DMS 273 treated with DMSO at 0.1 percent for 48 hours (cell line): ENCODE results near the gene PRMT1.

Experiments
- DNase-seq: peaks from one replicate; lab custom pipeline; 2025; lab: John Stamatoyannopoulos, UW

Gene PRMT1

DNA sequence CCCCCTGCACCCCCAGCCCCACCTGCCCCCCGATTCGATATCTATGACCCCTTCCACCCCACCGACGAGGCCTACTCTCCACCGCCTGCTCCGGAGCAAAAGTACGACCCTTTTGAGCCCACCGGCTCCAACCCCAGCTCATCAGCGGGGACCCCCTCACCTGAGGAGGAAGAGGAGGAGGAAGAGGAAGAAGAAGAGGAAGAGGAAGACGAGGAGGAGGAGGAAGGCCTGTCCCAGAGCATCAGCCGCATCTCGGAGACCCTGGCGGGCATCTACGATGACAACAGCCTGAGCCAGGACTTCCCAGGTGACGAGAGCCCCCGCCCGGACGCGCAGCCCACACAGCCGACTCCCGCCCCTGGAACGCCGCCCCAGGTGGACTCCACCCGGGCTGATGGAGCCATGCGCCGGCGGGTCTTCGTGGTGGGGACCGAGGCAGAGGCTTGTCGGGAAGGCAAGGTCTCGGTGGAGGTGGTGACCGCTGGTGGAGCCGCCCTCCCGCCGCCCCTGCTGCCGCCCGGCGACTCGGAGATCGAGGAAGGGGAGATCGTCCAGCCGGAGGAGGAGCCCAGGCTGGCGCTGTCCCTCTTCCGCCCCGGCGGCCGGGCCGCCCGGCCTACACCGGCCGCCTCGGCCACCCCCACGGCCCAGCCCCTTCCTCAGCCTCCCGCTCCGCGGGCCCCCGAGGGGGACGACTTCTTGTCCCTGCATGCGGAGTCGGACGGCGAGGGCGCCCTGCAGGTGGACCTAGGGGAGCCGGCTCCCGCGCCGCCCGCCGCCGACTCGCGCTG lies 25.8 kb upstream of the PRMT1 start:
- no peak for DNase-seq

- no peak for DNase-seq
Observed at GRCh38 chr19:49651820-49652550, 25.1 kb upstream of the PRMT1 start.

DNA sequence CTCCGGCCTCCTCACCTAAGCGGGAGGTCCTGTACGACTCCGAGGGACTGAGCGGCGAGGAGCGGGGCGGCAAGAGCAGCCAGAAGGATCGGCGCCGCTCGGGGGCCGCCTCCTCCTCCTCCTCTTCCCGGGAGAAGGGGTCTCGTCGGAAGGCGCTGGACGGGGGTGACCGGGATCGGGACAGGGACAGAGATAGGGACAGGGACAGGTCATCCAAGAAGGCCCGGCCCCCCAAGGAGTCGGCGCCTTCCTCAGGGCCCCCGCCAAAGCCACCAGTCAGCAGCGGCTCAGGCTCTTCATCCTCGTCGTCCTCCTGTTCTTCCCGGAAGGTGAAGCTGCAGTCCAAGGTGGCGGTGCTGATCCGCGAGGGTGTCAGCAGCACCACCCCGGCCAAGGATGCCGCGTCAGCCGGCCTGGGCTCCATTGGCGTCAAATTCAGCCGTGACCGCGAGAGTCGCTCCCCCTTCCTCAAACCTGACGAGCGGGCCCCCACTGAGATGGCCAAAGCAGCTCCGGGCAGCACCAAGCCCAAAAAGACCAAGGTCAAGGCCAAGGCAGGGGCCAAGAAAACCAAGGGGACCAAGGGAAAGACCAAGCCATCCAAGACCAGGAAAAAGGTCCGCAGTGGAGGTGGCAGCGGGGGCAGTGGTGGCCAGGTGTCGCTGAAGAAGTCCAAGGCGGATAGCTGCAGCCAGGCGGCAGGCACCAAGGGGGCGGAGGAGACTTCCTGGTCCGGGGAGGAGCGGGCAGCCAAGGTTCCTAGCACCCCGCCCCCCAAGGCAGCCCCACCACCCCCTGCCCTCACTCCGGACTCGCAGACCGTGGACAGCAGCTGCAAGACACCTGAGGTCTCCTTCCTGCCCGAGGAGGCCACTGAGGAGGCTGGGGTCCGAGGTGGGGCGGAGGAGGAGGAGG lies 24.3 kb upstream of the PRMT1 start:
- DNase-seq, result no peak

DNA sequence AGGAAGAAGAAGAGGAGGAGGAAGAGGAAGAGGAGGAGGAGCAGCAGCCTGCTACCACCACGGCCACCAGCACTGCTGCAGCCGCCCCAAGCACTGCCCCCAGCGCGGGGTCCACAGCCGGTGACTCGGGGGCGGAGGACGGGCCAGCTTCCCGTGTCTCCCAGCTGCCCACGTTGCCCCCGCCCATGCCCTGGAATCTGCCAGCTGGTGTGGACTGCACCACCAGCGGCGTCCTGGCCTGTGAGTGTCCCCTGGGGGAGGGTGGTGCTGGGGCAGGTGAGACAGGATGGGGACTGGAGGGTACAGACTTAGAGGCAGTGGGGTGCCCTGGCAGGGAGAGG lies 23.6 kb upstream of the PRMT1 start:
- no peak for DNase-seq

GRCh38 chr19:49654581-49654980 lies 22.5 kb upstream of the PRMT1 start:
- DNase-seq, result no peak

DNA sequence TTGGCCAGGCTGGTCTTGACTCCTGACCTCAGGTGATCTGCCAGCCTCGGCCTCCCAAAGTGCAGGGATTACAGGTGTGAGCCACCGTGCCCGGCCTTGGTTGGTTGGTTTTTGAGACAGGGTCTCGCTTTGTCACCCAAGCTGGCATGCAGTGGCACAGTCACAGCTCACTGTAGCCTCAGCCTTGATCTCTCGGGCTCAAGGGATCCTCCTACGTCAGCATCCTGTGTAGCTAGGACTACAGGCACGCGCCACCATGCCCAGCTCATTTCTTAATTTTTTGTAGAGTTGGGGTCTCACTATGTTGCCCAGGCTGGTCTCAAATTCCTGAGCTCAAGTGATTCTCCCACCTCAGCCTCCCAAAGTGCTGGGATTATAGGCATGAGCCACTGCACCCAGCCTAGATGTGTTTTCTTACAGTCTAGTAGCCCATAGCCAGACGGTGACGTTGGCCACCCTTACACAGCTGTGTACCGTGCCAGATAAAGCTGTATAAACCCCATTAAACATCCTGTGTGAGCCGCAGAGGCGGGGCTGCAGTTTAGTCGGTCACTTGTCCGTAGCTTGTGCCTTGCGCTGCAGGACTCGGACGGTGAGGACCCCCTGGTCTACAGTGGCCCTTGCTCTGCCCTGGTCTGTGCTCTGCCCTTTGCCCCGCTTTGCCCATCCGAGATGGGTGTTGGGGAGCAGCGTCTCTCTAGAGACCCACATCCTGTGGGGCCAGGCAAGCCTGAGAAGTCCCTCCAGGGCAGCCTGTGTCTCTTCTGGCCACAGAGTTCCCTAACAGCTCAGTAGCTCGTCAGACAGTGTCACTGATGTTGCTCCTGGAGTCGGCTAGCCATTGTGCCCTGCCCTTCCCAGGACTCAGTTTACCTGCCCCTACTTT lies 21.3 kb upstream of the PRMT1 start:
- no peak for DNase-seq

- DNase-seq, result no peak
Observed at GRCh38 chr19:49656456-49657109, 20.5 kb upstream of the PRMT1 start.

DNA sequence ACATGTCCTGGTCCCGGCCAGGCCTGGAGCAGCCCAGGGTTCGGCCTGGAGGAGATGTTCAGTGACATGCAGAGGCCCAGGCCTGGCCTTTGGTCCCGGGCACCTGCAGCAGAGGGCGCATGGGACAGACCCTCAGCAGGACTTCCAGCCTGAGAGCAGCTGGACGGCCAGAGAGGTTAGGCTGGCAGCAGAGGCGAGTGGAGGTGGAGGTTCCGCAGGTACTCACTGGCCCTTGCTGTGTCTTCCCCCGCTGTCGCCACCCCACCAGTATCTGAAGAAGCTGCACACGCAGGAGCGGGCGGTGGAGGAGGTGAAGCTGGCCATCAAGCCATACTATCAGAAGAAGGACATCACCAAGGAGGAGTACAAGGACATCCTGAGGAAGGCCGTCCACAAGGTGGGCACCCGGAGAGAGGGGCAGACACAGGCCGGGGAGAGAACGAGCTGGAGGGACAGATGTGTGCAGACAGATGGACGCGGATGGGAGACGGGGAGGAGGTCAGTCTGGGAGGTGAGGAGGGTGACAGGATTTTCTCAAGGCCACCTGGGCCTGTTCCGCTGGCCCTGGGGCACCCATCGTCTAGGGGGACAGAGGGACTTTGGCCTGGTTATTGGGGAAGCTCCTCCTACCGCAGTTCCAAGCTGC lies 19.5 kb upstream of the PRMT1 start:
- no peak for DNase-seq

- no peak for DNase-seq
Observed at GRCh38 chr19:49658139-49658517, 18.9 kb upstream of the PRMT1 start.

DNA sequence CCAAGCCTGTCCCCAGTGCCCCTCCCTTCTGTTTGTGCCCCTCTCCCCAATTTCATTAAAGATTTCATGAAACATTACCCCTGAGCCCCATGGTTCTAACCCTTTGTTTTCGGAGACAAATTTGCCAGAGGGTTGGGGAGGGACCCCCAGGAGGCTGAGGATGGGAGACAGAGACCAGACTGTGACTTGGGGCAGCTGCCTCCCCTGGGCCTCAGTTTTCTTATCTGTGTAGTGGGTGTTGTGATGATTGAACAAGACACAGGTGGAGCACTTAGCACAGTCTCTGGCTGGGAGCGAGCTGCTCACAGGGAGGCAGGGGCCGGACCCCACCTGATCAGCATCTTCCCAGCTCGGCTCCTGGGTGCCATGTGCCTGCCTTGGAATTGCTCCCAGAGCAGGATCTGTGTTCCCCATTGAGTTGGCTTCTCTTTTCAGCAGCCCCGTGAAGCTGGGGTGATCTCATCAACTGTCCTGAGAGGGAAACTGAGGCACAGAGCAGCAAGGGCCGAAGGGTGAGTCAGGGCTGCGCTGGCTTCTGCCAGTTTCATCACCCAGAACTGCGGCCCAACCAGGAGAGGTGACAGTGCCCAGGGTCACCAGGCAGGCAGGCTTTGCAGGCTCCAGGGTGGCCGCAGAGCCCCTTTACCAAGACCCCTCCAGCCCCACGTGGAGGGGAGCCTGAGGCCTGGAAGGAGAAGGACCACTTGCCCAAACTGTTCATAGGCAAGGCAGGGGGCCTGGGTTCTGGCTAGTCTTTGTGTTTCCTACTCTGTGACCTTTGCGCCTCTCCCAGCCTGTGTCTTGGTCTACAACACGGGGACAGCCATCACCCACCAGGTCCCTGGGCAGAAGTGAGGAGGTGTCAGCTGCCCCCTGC lies 18.3 kb upstream of the PRMT1 start:
- no peak for DNase-seq

DNA sequence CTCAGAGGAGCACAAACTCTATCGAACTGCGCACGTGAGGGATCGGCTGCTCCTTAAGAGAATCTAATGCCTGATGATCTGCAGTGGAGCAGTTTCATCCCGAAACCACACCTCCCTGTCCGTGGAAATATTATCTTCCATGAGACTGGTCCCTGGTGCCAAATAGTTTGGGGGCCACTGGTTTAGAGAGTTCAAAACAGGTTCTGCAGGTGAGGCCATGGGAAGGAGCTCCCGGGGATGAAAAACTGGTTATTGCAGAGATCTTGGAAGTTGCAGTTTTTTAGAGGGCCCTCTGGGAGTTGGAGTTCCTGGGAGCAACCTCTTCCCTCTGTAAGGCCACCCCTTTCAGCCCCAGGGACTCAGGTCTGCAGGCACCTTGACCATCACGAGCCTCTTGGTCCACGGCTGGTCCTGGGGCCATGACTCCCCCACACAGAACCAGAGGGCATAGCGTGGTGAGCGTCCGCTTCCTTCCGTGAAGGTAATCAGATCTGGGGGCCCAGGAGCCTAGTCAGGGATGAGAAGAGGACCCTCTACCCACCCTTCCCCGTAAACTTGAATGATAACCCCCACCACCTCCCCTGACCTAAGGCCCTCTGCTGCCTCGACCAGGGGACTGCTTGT lies 16.6 kb upstream of the PRMT1 start:
- DNase-seq, result no peak

GRCh38 chr19:49662011-49662410 lies 15.1 kb upstream of the PRMT1 start:
- DNase-seq, result no peak

GRCh38 chr19:49663224-49663623 lies 13.8 kb upstream of the PRMT1 start:
- DNase-seq, result no peak

DNA sequence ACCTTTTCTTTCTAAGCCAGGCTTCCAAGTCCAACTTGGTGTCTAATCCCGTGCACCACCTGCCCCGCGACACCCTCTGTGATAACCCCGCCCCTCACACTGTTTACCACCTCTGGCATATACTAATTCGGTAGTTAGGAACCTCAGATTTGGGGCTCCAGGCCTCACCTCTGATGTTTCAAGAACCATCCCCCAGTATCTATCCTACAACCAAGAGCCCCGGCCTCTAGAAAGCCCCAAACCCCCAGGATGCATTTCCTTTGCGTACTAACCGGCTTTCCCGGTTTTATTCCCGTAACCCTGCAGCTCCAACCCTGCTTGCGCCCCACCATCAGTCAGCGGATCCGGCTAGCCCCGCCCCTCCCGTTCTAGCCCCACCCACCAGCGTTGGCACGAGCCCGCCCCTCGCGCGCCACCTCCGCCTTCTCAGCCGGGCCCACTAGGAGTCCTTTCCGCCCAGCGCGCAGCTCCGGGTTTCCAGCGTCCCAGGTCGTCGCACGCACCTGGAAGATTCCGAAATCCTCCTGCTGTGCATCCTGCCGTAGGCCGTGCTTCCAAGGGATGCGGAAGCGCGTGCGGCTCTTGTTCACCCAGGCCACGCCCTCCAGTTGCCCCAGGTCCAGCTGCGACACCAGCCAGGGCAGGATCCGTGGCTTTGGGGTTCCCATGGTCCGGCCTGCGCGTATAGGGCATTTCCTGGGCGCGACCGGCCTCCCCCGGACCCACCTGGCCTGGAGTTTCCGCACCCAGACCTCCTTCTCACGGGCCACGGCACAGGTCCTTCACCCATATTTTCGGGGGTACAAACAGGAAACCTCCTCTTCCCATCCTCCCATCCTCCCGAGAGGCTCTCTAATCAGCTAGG lies 12.7 kb upstream of the PRMT1 start:
- peak; percentile 63 for DNase-seq

- no peak for DNase-seq
Observed at GRCh38 chr19:49665036-49665350, 12.1 kb upstream of the PRMT1 start.

- peak; percentile 88 for DNase-seq
Observed at GRCh38 chr19:49665351-49666119, 11.5 kb upstream of the PRMT1 start, which contains the start of the genes BCL2L12 and IRF3. Gene BCL2L12, plus strand, starts transcription at chr19:49665933. Its CDS starts 760 bp downstream, at chr19:49666693. Gene IRF3, minus strand, starts transcription at chr19:49665857. Its CDS starts 1,019 bp downstream, at chr19:49664838.

DNA sequence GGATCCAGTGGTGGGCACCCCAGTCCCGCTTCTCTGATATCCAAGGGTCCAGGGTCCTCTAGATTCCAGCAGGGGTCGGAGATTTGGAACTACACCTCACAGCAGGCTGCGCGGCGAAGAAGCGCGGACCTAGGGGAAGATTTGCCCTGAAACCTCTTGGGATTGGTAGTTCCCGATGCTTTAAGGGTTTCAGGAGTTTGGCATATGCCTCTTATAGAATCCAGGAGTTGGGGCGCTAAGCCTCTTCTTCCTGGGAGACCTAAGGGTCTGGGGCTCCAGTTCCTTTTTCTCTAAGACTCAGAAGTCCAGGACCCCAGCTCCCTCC lies 11.0 kb upstream of the PRMT1 start:
- DNase-seq, result no peak
